Gastrocnemius medialis (tissue), 4 donors: ENCODE measurements around the gene FAM204A. TPM values are rescaled to one million over a fixed set of nuclear protein-coding genes. Genes with fewer than 3 reads are reported as not detected.

Experiments used
- ATAC-seq, 2 donors: fragments of 150-250 bp; one replicate each; pipeline ENCODE4 v1.9.1; 2016
- DNase-seq, 2 donors: peaks; one replicate each; pipeline ENCODE4 v3.0.0-alpha.2; 2019
- H3K27ac ChIP-seq, 4 donors: fragments of 200-600 bp; sonication (generic); 1 replicate in 1 of 4; 2 replicates in 3 of 4; pipeline ENCODE4 v1.5.1; 2016 to 2018; ENCODE audit warnings: mild to moderate bottlenecking in 2 of 4, moderate library complexity in 1 of 4
- H3K27me3 ChIP-seq, 3 donors: fragments of 200-600 bp; sonication (generic) in 2 of 3; 1 replicate in 1 of 3; 2 replicates in 2 of 3; pipeline versions ENCODE4 v1.5.1 to v1.6.0; 2016 to 2019; ENCODE audit warnings: mild to moderate bottlenecking in 1 of 3, moderate library complexity in 1 of 3
- H3K36me3 ChIP-seq, 2 donors: fragments of 200-600 bp; sonication (generic) in 1 of 2; one replicate each; pipeline ENCODE4 v1.5.1; 2017 to 2018
- H3K4me1 ChIP-seq, 2 donors: fragments of 200-600 bp; sonication (generic) in 1 of 2; one replicate each; pipeline ENCODE4 v1.5.1; 2016 to 2017; ENCODE audit warnings: mild to moderate bottlenecking in 2 of 2
- H3K4me3 ChIP-seq, 4 donors: fragments of 200-600 bp; sonication (generic) in 3 of 4; 1 replicate in 1 of 4; 2 replicates in 3 of 4; pipeline ENCODE4 v1.5.1; 2016 to 2019; ENCODE audit warnings: mild to moderate bottlenecking in 2 of 4
- H3K9me3 ChIP-seq, 3 donors: fragments of 200-600 bp; sonication (generic) in 2 of 3; 1 replicate in 1 of 3; 2 replicates in 2 of 3; pipeline ENCODE4 v1.5.1; 2016 to 2019
- POLR2A ChIP-seq, 2 donors: fragments of 450-650 bp; IDR thresholded peaks; one replicate each; pipeline ENCODE4 v1.6.1; 2017; ENCODE audit warnings: antibody characterized with exemption in 2 of 2, mild to moderate bottlenecking in 2 of 2, moderate library complexity in 2 of 2
- in situ Hi-C, 4 donors: fragments of 200-750 bp; cut with MboI; loops; one replicate each; pipeline versions ENCODE4 v1.15.0 to v1.8.0; 2017; ENCODE audit warnings: low sequenced_read_pairs in 4 of 4
- intact Hi-C: fragments of 100-400 bp; cut with DNase I; formaldehyde crosslinking; loops from one replicate; pipeline ENCODE4 v1.15.1; 2023; ENCODE audit warnings: low total_unique reads
- total RNA-seq, 4 donors: library from RNA; depleted of rRNA; stranded (reverse); fragments of >200 nt; gene quantifications; one replicate each; pipeline versions ENCODE4 v1.1.0 to v1.2.3, GENCODE V29; 2016
- TF ChIP-seq, protein P1 (sequence below), 5 experiments: fragments of 450-650 bp in 3 of 5; fragments of 200-600 bp in 2 of 5; sonication (generic) in 2 of 5; IDR thresholded peaks in 4 of 5; conservative IDR thresholded peaks in 1 of 5; 1 replicate in 4 of 5; 2 replicates in 1 of 5; pipeline ENCODE4 v1.5.1; 2016 to 2019; ENCODE audit warnings: antibody characterized with exemption in 5 of 5, mild to moderate bottlenecking in 3 of 5, moderate library complexity in 3 of 5

Gene FAM204A
- total RNA-seq, 4 donors from 2014 or later: 57.1 to 100 (median 59.6) TPM

DNA sequence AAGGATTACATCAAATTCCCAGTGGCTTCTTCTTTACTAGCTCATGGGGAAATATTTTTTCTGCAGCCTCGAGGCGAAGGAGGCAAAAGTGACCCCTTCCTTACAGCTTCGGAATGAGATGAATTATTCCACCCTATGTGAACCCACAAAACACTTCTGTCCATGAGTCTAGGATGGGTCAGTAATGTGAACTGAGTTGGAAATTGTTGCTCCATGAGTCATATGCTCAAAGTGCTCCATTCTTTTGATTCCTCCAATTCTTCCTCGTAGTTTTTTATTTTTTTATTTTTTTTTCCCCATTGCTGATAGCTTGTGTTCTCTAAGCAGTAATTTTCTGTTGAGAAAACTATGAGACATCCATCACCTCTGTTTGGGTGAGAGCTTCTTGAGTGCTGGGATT lies 31.7 kb upstream of the FAM204A start:
- Histone ChIP-seq H3K27ac (no peak overlapping the region), H3K36me3 (no peaks in the 10 kb centered on the region), H3K4me3 (no peak overlapping the region), H3K9me3 (no peaks in the 10 kb centered on the region), H3K4me1 (no peaks in the 10 kb centered on the region), H3K27me3 (no peaks in the 10 kb centered on the region)
- TF ChIP-seq, protein P1, sequence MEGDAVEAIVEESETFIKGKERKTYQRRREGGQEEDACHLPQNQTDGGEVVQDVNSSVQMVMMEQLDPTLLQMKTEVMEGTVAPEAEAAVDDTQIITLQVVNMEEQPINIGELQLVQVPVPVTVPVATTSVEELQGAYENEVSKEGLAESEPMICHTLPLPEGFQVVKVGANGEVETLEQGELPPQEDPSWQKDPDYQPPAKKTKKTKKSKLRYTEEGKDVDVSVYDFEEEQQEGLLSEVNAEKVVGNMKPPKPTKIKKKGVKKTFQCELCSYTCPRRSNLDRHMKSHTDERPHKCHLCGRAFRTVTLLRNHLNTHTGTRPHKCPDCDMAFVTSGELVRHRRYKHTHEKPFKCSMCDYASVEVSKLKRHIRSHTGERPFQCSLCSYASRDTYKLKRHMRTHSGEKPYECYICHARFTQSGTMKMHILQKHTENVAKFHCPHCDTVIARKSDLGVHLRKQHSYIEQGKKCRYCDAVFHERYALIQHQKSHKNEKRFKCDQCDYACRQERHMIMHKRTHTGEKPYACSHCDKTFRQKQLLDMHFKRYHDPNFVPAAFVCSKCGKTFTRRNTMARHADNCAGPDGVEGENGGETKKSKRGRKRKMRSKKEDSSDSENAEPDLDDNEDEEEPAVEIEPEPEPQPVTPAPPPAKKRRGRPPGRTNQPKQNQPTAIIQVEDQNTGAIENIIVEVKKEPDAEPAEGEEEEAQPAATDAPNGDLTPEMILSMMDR (IDR thresholded peaks at IDR 0.05 in 4 of 5, conservative IDR thresholded peaks at IDR 0.05 in 1 of 5): no peak
- no peak for TF ChIP-seq POLR2A (IDR thresholded peaks at IDR 0.05)
- in situ Hi-C loops (no loop called here), intact Hi-C loops (no loop called here)
- DNase-seq (no peak), ATAC-seq (no peak)

GRCh38 chr10:118370499-118370898 lies 28.4 kb upstream of the FAM204A start:
- Histone ChIP-seq H3K4me1 (no peaks in the 10 kb centered on the region), H3K27ac (no peak overlapping the region), H3K36me3 (no peaks in the 10 kb centered on the region), H3K9me3 (peaks cover 0 to 3% (median 0%) of the 10 kb centered on the region in 3 donors), H3K4me3 (no peak overlapping the region), H3K27me3 (peaks cover 0 to 4% (median 0%) of the 10 kb centered on the region in 3 donors)
- no peak for ATAC-seq
- TF ChIP-seq, protein P1 (IDR thresholded peaks at IDR 0.05 in 4 of 5, conservative IDR thresholded peaks at IDR 0.05 in 1 of 5): no peak
- no peak for TF ChIP-seq POLR2A (IDR thresholded peaks at IDR 0.05)
- no peak for DNase-seq
- intact Hi-C loops: no loop called here
- in situ Hi-C loops: no loop called here

DNA sequence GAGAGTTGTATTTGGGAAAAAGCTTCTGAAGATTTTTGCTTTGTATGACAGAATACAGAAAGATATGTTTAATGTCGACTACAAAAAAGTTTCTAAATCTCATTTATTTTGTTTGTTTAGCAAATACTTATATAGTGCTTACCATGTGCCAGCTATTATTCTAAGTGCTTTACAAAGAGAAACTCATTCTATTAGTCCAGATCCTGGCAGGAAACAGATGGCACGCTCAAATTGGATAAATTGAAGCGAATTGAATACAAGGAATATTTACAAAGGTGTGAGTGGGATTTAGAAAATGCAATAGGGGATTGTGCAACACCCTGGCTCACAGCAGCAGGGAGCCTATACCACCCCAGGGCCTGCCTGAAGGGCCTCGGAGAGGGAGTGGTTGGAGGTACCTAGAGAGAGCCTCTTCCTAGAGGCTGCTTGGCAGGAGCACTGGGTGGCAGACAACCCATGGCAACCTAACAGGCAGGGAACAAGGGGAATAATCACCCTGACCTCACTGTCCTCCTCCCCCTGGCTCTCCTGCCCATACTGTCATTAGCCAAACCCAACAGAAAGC lies 27.6 kb upstream of the FAM204A start:
- DNase-seq (no peak), ATAC-seq (no peak)
- Histone ChIP-seq H3K9me3 (peaks cover 0 to 6% (median 0%) of the 10 kb centered on the region in 3 donors), H3K4me3 (no peak overlapping the region), H3K36me3 (no peaks in the 10 kb centered on the region), H3K27me3 (peaks cover 0 to 4% (median 0%) of the 10 kb centered on the region in 3 donors), H3K27ac (no peak overlapping the region), H3K4me1 (no peaks in the 10 kb centered on the region)
- no peak for TF ChIP-seq POLR2A (IDR thresholded peaks at IDR 0.05)
- TF ChIP-seq, protein P1 (IDR thresholded peaks at IDR 0.05 in 4 of 5, conservative IDR thresholded peaks at IDR 0.05 in 1 of 5): no peak
- in situ Hi-C loops (no loop called here), intact Hi-C loops (no loop called here)

DNA sequence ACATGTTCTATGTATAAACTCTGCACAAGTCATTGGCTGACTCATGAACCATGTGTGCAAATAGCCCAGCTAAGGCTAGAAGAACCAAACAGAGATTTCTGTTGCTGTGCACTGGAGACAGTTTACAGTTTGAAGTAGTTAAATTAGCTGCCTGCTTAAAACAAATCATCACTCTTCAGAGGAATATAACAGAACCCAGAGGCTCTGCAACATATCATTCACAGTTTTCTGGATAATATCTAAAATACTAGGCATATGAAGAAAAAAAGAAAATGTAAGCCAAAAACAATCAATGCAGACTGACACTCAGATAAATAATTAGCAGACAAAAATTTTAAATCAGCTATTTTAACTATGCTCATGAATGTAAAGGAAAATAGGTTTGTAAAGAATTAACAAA lies 23.6 kb upstream of the FAM204A start:
- TF ChIP-seq, protein P1 (IDR thresholded peaks at IDR 0.05 in 4 of 5, conservative IDR thresholded peaks at IDR 0.05 in 1 of 5): no peak
- no peak for TF ChIP-seq POLR2A (IDR thresholded peaks at IDR 0.05)
- ATAC-seq: no peak
- H3K36me3 ChIP-seq: no peaks in the 10 kb centered on the region
- no peak overlapping the region for H3K27ac ChIP-seq
- in situ Hi-C loops: no loop called here
- no peak for DNase-seq
- H3K4me1 ChIP-seq: no peaks in the 10 kb centered on the region
- peaks cover 0 to 6% (median 0%) of the 10 kb centered on the region in 3 donors for H3K9me3 ChIP-seq
- no peak overlapping the region for H3K4me3 ChIP-seq
- intact Hi-C loops: no loop called here
- peaks cover 0 to 4% (median 0%) of the 10 kb centered on the region in 3 donors for H3K27me3 ChIP-seq

DNA sequence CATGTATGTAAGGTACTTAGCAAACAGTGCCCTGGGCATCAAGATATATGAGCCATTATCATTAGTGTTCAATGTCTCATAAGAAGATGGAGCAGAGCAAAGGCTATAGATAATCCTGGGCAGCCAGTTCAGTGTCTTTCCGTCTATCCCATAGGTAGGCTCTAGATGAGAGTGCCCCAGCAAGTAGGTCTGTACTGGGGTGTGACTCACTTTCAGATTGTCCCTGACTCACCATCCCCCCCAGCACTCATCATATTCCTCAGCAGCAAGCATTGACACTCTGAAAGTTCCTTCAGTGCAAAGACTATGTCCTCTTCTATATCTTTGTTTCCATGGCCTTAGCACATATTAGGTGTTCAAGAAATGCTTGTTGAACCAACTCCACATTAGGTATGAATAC lies 20.0 kb upstream of the FAM204A start:
- Histone ChIP-seq H3K36me3 (no peaks in the 10 kb centered on the region), H3K27me3 (peaks cover 0 to 4% (median 0%) of the 10 kb centered on the region in 3 donors), H3K4me1 (no peaks in the 10 kb centered on the region), H3K27ac (no peak overlapping the region), H3K4me3 (no peak overlapping the region), H3K9me3 (peaks cover 0 to 6% (median 0%) of the 10 kb centered on the region in 3 donors)
- intact Hi-C loops (no loop called here), in situ Hi-C loops (no loop called here)
- TF ChIP-seq POLR2A (IDR thresholded peaks at IDR 0.05): no peak
- TF ChIP-seq, protein P1 (IDR thresholded peaks at IDR 0.05 in 4 of 5, conservative IDR thresholded peaks at IDR 0.05 in 1 of 5): no peak
- no peak for ATAC-seq
- no peak for DNase-seq
